H1 (cell line): ENCODE data around the gene HIBADH. TPM values are rescaled to one million over a fixed set of nuclear protein-coding genes. Genes with fewer than 3 reads are reported as not detected.

Experiments used
- BRCA1 ChIP-seq: IDR thresholded peaks from 2 replicates; pipeline ENCODE4 v1.6.1; 2012; ENCODE audit warnings: low read depth, low read length, improper control_type of control experiment
- EGR1 ChIP-seq: IDR thresholded peaks from 2 replicates; pipeline ENCODE4 v1.6.1; 2011; ENCODE audit warnings: low read depth, low read length, borderline replicate concordance
- TAF7 ChIP-seq: optimal IDR thresholded peaks from 2 replicates; pipeline ENCODE3; 2011; ENCODE audit warnings: low read depth, mild to moderate bottlenecking, inconsistent platforms, low read length, moderate library complexity, borderline replicate concordance
- polyA plus RNA-seq, 7 experiments: library from polyadenylated mRNA; depleted of rRNA in 3 of 7; stranded (reverse) in 5 of 7; unstranded in 2 of 7; fragments of >200 nt in 5 of 7; fragments of 200-250 nt in 2 of 7; gene quantifications; 1 replicate in 5 of 7; 2 replicates in 1 of 7; 4 replicates in 1 of 7; pipeline versions ENCODE4 v1.2.1 to v1.2.3, GENCODE V29; 2011 to 2013; ENCODE audit warnings: missing spikeins in 2 of 7, mixed read lengths in 2 of 7
- total RNA-seq: library from RNA; stranded (reverse); fragmentation: NEBNext Ultra II Directional; extraction: Animal tissue kit (Norgen Biotek cat#: 25700); gene quantifications from 2 replicates; pipeline ENCODE4 v1.2.1, GENCODE V29; 2021

Gene HIBADH
- total and polyA plus RNA-seq, 2 of the 8 experiments (the other 6 are each of a cell fraction or from before 2014, with no cell fraction given), result 30.1 to 39.5 TPM

DNA sequence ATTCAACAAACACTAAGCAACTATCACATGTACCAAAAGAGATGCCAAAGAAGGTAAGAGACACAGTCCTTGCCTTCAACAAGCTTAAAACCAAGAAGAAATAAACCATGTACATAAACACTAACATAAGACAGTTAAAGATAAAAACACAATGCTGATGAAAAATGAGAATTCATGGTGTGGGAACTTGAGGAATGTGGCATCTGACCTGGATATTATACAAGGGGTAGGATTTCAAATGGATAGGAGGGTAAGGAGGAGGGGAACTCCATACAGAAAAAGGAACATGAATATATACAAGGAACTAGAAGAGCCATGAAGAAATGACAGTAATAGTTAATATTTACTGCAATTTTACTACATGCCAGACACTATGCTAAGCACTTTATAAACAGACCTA, 11.0 kb downstream of the HIBADH start (continued):
- no peak for TF ChIP-seq TAF7
- no peak for TF ChIP-seq BRCA1
- no peak for TF ChIP-seq EGR1
